Thymus (tissue), 11 donors: Measurements from ENCODE around the gene SLC7A9. TPM values are rescaled to one million over a fixed set of nuclear protein-coding genes. Genes with fewer than 3 reads are reported as not detected.
"Not testable (repeated sequence)": the region's sequence is repeated elsewhere in the genome, so short reads cannot be mapped to it uniquely, and the experiment has no call there.

ENCODE experiments used
- DNase-seq, 9 donors: peaks; one replicate each; pipeline ENCODE4 v3.0.0-alpha.2; 2013; ENCODE audit warnings: low spot score in 9 of 9, low read depth in 6 of 9, missing footprints in 1 of 9
- H3K27ac ChIP-seq, 2 donors: one replicate each; pipeline ENCODE4 v1.5.1; 2013; ENCODE audit warnings: control low read depth in 1 of 2, low read depth in 1 of 2, low read length in 1 of 2, mild to moderate bottlenecking in 1 of 2, moderate library complexity in 1 of 2
- H3K27me3 ChIP-seq, 2 donors: one replicate each; pipeline ENCODE4 v1.5.1; 2013; ENCODE audit warnings: low read length in 1 of 2; ENCODE audit not compliant: control insufficient read depth in 2 of 2, insufficient read depth in 1 of 2
- H3K36me3 ChIP-seq, 2 donors: one replicate each; pipeline ENCODE4 v1.5.1; 2013; ENCODE audit warnings: low read length in 1 of 2, mild to moderate bottlenecking in 1 of 2, moderate library complexity in 1 of 2; ENCODE audit not compliant: control insufficient read depth in 2 of 2, insufficient read depth in 2 of 2
- H3K4me1 ChIP-seq, 2 donors: one replicate each; pipeline ENCODE4 v1.5.1; 2013; ENCODE audit warnings: low read length in 2 of 2; ENCODE audit not compliant: control insufficient read depth in 2 of 2, insufficient read depth in 2 of 2
- H3K4me3 ChIP-seq, 2 donors: one replicate each; pipeline ENCODE4 v1.5.1; 2013; ENCODE audit warnings: low read length in 2 of 2, control low read depth in 1 of 2, mild to moderate bottlenecking in 1 of 2
- H3K9me3 ChIP-seq, 2 donors: one replicate each; pipeline ENCODE4 v1.5.1; 2013; ENCODE audit warnings: low read length in 1 of 2, mild to moderate bottlenecking in 1 of 2; ENCODE audit not compliant: control insufficient read depth in 2 of 2, insufficient read depth in 1 of 2
- WGBS: extraction: QIAGEN DNeasy Blood & Tissue Kit; methylation state at CpG from one replicate; pipeline ENCODE4 v1.1.7; 2013; 5-methylcytosine and 5-hydroxymethylcytosine counted together
- polyA plus RNA-seq: library from polyadenylated mRNA; stranded (reverse); fragments of 200-250 nt; gene quantifications from one replicate; pipeline ENCODE4 v1.2.3, GENCODE V29; 2013
- total RNA-seq: library from RNA; stranded (reverse); fragments of 120-200 nt; gene quantifications from one replicate; pipeline ENCODE4 v1.2.4, GENCODE V29; 2013
- donor health status: healthy.

The SLC7A9 gene
- total and polyA plus RNA-seq, 2 donors, result 0.24 to 0.98 TPM

DNA sequence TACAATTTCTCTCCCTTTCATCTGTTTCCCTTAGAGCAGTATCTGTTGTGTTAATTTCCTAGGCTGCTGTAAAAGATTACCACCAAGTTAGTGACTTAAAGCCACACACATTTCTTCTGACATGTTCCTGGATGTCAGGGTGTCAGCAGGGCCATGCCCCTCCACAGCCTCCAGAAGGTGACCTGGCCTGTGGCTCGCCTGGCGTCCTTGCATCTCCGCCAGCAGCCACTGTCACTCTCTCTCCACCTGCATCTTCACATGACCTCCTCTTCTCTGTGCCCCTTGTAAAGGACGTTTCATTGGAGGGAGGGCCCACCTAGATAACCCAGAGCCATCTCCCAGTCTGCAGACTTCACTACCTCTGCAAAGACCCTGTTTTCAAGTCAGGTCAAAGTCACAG lies 61.3 kb downstream of the SLC7A9 start:
- no peak for DNase-seq
- Histone ChIP-seq H3K36me3 (no peaks in the 10 kb centered on the region), H3K27me3 (no peaks in the 10 kb centered on the region), H3K4me3 (no peak overlapping the region), H3K9me3 (no peaks in the 10 kb centered on the region), H3K27ac (no peak overlapping the region), H3K4me1 (peaks cover 0 to 9% of the 10 kb centered on the region in 2 donors)
- WGBS, result 89% methylated on average over 4 of the region's 4 CpGs

DNA sequence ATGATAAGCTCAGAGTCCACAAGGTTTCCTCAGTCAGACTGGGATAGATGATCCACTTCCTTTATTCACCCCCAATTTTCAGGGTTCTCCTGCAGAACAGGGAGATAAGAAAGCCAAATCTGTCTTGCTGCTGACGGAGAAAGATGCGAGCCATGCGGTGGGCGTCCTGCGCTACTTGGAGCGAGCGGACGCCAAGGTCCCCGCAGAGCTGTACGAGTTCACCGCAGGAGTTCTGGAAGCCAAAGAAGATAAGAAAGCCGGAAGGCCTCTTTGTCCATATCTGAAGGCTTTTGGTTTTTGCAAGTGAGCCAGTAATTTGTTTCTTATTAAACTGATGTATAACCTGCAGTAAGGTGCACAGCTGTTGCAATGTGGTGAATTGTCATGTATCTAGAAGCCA lies 66.7 kb downstream of the SLC7A9 start:
- 97% methylated on average over 12 of the region's 12 CpGs for WGBS
- no peak for DNase-seq
- Histone ChIP-seq H3K9me3 (no peaks in the 10 kb centered on the region), H3K36me3 (no peaks in the 10 kb centered on the region), H3K27me3 (no peaks in the 10 kb centered on the region), H3K27ac (no peak overlapping the region), H3K4me1 (peaks cover 0 to 13% of the 10 kb centered on the region in 2 donors), H3K4me3 (no peak overlapping the region)

DNA sequence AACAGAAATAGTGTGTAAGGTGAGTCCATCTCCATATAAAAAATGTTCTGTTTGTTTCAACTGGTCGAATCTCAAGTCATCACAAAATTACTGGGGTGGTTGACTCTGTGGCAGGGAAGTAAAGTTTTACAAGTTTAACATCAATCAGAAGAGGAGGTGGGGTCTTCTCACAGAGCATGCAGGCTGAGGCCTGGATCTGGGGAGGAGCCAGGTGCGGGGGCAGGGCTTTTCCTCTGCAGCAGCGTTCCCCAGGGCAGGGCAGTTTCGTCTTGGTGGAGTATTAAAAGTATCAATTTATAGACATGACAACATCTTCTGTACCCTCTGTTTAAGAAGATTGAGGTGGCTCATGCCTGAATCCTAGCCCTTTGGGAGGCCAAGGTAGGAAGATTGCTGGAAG lies 68.8 kb downstream of the SLC7A9 start:
- H3K4me3 ChIP-seq, result no peak overlapping the region
- H3K9me3 ChIP-seq, result no peaks in the 10 kb centered on the region
- 58% methylated on average over 4 of the region's 4 CpGs for WGBS
- H3K36me3 ChIP-seq, result no peaks in the 10 kb centered on the region
- H3K4me1 ChIP-seq, result peaks cover 4 to 21% of the 10 kb centered on the region in 2 donors
- H3K27me3 ChIP-seq, result no peaks in the 10 kb centered on the region
- DNase-seq, result peak in 3 of 9 donors; percentile 37 to 73 (median 56)
- peak overlapping the region in 1 of 2 donors; percentile 36 for H3K27ac ChIP-seq

DNA sequence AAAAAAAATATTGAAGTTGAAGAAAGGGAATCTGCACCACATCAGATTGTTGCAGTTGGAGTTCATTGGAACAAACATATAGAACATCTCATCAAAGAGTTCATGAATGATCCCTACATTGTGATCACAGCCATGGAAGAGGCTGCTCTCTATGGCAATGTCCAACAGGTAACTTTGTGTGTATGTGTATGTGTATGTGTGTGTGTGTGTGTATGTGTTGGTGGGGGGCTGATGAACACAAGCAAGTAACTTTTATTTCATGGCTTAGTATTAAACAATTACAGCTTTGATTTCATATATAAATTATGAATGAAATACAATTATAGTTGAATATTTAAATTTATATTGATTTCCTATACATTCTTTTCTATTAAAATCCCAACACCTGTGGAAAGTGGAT lies 69.4 kb downstream of the SLC7A9 start:
- Histone ChIP-seq H3K9me3 (no peaks in the 10 kb centered on the region), H3K4me3 (no peak overlapping the region), H3K36me3 (no peaks in the 10 kb centered on the region), H3K27ac (no peak overlapping the region), H3K27me3 (no peaks in the 10 kb centered on the region), H3K4me1 (peaks cover 8 to 26% of the 10 kb centered on the region in 2 donors)
- DNase-seq, result no peak

DNA sequence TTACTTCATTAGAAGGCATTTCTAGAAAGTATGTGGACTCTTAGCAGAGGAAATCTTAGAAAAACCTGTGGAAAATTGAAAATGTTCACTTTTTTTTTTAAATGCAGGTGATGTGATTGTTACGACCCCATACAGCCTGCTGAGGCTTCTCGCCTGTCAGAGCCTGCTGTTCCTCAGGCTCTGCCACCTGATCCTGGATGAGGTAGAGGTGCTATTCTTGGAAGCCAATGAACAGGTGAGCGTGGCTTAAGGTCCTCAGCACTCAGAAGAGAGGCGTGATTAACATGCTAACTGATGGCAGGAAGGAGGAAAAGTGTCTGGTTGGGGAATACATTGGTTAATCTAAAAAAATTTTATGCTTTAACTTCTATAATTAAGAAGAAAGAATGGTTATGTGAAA lies 71.4 kb downstream of the SLC7A9 start:
- 92% methylated on average over 4 of the region's 4 CpGs for WGBS
- Histone ChIP-seq H3K4me1 (peaks cover 17 to 46% of the 10 kb centered on the region in 2 donors), H3K27ac (no peak overlapping the region), H3K27me3 (no peaks in the 10 kb centered on the region), H3K9me3 (no peaks in the 10 kb centered on the region), H3K36me3 (no peaks in the 10 kb centered on the region), H3K4me3 (no peak overlapping the region)
- DNase-seq, result no peak

DNA sequence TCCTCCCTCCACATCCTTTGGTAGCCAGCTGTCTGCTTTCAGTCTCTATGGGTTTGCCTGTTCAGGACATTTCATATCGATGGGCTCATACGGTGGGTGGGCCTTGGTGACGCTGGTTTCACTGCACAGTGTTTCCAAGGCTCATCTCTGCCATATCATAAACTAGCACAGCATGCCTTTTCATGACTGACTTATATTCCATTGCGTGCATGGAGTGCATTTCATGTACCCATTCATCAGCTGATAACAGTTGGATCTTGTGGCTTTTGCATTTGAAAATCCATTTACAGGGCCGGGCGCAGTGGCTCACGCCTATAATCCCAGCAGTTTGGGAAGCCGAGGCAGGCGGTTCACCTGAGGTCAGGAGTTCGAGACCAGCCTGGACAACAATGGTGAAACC lies 80.1 kb downstream of the SLC7A9 start:
- DNase-seq, result no peak
- Histone ChIP-seq H3K4me3 (no peak overlapping the region), H3K36me3 (no peaks in the 10 kb centered on the region), H3K27ac (no peak overlapping the region), H3K27me3 (no peaks in the 10 kb centered on the region), H3K9me3 (no peaks in the 10 kb centered on the region), H3K4me1 (peaks cover 7 to 33% of the 10 kb centered on the region in 2 donors)
- 98% methylated on average over 10 of the region's 10 CpGs for WGBS

DNA sequence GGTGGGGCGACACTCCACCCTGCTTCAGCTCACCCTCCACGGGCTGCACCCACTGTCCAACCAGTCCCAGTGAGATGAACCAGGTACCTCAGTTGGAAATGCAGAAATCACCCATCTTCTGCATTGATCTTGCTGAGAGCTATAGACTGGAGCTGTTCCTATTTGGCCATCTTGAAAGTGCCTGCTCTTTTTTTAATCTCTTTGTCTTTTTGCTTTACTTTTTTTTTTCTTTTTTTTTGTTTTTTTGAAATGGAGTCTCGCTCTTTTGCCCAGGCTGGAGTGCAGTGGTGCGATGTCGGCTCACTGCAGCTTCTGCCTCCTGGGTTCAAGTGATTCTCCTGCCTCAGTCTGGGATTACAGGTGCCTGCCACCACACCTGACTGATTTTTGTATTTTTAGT lies 81.7 kb downstream of the SLC7A9 start:
- WGBS, result 96% methylated on average over 5 of the region's 5 CpGs
- H3K36me3 ChIP-seq, H3K9me3 ChIP-seq, H3K27ac ChIP-seq, H3K4me3 ChIP-seq, DNase-seq, H3K27me3 ChIP-seq: not testable (repeated sequence)
- peaks cover 2 to 19% of the 10 kb centered on the region in 2 donors for H3K4me1 ChIP-seq

DNA sequence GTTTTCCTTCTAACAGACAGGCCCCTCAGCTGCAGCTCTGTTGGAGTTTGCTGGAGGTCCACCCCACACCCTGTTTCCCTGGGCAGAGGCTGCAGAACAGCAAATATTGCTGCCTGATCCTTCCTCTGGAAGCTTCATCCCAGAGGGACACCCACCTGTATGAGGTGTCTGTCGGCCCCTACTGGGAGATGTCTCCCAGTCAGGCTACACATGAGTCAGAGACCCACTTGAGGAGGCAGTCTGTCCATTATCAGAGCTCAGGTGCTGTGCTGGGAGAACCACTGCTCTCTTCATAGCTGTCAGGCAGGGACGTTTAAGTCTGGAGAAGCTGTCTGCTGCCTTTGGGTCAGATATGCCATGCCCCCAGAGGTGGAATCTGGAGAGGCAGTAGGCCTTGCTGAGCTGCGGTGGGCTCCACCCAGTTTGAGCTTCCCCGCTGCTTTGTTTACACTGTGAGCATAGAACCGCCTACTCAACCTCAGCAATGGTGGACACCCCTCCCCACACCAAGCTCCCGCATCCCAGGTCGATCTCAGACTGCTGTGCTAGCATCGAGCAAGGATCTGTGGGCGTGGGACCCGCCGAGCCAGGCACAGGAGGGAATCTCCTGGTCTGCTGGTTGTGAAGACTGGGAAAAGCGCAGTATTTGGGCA lies 82.3 kb downstream of the SLC7A9 start:
- WGBS, result 74% methylated on average over 12 of the region's 12 CpGs
- not testable (repeated sequence) for H3K9me3 ChIP-seq, H3K36me3 ChIP-seq, DNase-seq, H3K27ac ChIP-seq, H3K4me3 ChIP-seq, H3K27me3 ChIP-seq
- peaks cover 2 to 19% of the 10 kb centered on the region in 2 donors for H3K4me1 ChIP-seq

DNA sequence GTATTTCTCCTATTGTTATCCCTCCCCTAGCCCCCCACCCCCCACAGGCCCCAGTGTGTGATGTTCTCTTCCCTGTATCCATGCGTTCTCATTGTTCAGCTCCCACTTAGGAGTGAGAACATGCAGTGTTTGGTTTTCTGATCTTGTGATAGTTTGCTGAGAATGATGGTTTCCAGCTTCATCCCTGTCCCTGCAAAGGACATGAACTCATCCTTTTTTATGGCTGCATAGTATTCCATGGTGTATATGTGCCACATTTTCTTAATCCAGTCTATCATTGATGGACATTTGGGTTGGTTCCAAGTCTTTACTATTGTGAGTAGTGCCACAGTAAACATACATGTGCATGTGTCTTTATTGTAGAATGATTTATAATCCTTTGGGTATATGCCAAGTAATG lies 87.5 kb downstream of the SLC7A9 start:
- peaks cover 7 to 11% of the 10 kb centered on the region in 2 donors for H3K4me1 ChIP-seq
- not testable (repeated sequence) for DNase-seq, H3K27ac ChIP-seq, H3K4me3 ChIP-seq, H3K27me3 ChIP-seq, H3K9me3 ChIP-seq, H3K36me3 ChIP-seq
- 100% methylated on average over 1 of the region's 1 CpG for WGBS
